HL-60 (cell line): Measurements from ENCODE around the gene NDC1.

ENCODE experiments used
- CTCF ChIP-seq: IDR thresholded peaks from one replicate; pipeline ENCODE4 v1.5.1; 2011; ENCODE audit warnings: low read length, control low read depth, inconsistent platforms; ENCODE audit not compliant: insufficient read depth
- GABPA ChIP-seq: IDR thresholded peaks from 2 replicates; pipeline ENCODE4 v1.6.1; 2012; ENCODE audit warnings: low read depth
- POLR2AphosphoS5 ChIP-seq: IDR thresholded peaks from 2 replicates; pipeline ENCODE4 v1.6.1; 2012; ENCODE audit warnings: low read depth
- REST ChIP-seq: IDR thresholded peaks from 2 replicates; pipeline ENCODE4 v1.6.1; 2012; ENCODE audit warnings: low read depth; ENCODE audit not compliant: insufficient replicate concordance
- SPI1 ChIP-seq: IDR thresholded peaks from 2 replicates; pipeline ENCODE4 v1.6.1; 2012; ENCODE audit warnings: low read depth, mild to moderate bottlenecking, borderline replicate concordance

- no peak for TF ChIP-seq CTCF
- TF ChIP-seq POLR2AphosphoS5, result no peak
- no peak for TF ChIP-seq REST
- TF ChIP-seq SPI1, result no peak
- TF ChIP-seq GABPA, result no peak
These were observed 4.7 kb downstream of the NDC1 start for GRCh38 chr1:53833393-53833792.
